Activated CD8-positive, alpha-beta memory T cell treated with anti-CD3 and anti-CD28 coated beads, Interleukin-2, amount 50 U/mL, for 1 hour (primary cell): ENCODE data around the gene SETD4.

Experiments
- DNase-seq: peaks from one replicate; pipeline ENCODE4 v3.0.0-alpha.2; 2020; ENCODE audit errors: extremely low read depth

The SETD4 gene

DNA sequence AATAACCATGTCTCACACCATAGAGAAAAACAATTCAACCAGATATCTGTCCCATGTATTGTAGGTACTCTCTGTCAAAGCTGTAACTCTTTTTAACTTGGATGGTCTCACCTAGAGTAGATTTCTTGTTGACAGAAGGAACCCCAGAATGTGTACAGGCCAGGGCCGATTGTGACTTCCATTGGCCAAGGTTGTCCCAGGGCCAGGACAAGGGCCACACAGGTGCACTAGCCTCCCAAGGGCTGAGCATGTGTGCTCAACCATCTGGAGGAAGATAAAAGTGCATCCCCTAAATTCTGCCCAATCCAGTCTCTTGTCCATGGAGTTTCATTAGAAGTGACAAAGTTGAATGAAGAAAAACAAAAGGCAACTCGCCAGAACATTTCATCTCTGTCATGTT is 51.8 kb downstream of the SETD4 start:
- DNase-seq, result no peak

DNA sequence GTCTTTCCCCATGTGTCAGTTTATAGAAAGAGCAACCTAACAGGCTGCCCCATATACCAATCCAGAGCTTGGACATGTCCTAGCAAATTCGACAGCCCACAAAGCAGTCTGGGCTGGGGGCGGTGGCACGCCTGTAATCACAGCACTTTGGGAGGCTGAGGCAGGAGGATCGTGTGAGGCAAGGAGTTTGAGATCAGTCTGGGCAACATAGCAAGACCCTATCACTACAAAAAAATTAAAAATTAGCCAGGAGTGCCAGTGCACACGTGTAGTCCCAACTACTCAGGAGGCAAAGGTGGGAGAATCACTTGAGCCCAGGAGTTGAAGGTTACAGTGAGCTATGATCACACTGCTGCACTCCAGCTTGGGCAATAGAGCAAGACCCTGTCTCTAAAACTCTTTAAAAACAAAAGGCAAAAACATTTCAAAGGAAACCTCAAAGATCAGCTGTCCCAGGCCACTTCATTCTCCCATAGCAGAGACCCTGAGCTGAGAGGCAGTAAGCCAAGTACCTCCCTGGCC is 54.4 kb downstream of the SETD4 start:
- no peak for DNase-seq

DNA sequence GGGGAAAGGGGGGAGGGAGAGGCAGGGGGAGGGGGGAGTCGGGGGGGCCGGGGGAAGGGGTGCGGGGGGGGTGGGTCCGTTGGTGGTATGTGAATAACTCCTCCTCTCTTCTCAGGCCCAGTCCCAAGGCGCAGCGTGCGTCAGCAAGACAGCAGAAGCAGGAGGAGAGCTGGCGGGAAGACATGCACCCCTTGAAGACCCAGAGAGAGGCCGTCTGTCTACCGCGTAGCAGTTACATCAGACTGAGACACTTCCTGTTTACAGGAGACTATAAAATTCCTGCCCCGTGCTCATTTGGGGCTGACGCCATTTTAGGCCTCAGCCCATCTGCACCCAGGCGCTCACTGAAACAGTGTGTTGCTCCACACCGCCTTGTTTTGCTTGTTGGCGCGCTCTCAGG is 55.3 kb downstream of the SETD4 start:
- no peak for DNase-seq

DNA sequence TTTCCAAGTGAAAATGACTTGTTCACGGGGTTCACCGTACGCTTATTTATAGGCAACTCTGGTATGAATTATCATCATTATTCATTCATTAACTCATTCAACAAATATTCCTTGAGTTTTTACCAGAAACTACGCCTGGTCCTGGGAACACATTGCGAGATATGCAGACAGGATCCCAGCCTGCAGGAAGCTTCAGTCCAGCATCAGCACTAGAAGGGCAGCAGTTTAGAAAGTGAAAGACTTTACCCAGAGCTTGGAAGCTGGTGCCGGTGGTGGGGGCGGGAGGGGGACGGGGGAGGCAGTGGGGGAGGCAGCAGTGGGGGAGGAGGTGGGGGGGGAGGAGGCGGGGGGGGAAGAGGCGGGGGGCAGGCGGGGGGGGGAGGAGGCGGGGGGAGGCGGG is 55.9 kb downstream of the SETD4 start:
- no peak for DNase-seq

DNA sequence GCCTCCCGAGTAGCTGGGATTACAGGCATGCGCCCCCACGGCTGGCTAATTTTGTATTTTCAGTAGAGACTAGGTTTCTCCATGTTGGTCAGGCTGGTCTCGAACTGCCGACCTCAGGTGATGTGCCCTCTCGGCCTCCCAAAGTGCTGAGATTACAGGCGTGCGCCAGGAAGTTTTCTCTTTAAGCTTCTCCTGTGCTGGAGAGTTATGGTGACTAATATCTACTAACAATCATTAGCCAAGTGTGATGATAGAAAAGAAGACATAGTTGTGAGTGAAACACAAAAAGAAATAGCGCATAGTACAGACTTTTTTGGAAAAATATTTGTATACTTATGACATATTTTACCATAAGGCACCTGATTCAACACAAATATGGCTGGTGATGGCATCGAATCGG is 56.5 kb downstream of the SETD4 start:
- DNase-seq, result no peak

DNA sequence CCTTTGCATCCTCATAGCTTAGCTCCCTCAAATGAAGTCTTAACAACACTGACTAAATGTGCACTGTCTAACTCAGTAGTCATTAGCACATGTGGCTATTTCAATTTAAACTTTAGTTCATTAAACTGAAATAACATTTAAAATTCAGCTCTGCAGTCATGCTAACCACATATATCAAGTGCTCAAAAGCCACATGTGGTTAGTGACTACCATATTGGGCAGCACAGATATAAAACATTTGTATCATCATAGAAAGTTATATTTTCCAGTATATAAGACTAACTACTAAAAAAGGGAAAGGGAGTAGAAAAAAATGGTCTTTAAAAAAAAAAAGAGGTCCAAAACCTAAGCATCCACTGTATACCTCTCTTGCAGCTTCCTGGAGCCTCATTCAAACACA is 64.1 kb downstream of the SETD4 start:
- no peak for DNase-seq

DNA sequence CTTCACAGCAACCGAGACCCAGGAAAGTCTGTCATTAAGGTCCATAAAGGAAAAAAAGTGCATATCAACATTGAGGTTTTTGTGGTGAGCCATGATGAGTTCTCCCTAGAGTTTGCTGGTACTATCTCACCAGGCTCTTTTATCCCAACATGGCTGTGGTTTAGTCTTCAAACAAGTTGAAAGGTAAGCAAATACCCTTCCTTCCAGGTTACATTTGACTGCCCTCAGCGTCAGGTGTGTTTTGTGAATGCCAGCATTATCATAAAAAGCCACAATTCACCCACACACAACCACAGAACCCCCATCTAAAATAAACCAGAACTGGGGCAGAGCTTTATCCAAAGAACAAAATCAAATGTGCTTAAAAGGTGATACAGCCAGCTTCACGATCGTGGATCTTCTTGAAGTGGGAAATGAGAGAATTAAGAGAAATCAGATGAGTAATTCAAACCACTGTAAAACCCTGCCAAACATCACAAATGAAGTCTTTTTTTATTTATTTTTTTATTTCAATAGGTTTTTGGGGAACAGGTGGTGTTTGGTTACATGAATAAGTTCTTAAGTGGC is 64.7 kb downstream of the SETD4 start:
- DNase-seq, result no peak

DNA sequence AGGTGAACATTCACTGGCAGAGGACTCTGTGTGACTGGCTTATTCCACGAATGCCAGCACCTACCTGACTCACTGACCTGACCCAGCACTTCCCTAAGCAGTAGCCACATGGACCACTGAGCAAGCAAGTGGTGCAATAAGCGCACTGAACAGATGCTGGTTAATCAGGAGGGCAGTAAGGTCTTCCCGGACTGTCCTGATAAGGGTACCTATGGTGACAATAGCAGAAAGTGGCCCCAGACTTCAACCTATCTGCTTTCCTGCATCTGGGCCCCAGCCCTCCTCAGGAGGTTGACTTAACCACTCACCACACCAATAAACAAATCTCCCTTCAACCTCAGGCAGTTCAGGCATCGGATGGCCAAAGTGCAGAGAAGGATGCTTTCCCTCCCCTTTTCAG is 65.7 kb downstream of the SETD4 start:
- DNase-seq, result no peak

DNA sequence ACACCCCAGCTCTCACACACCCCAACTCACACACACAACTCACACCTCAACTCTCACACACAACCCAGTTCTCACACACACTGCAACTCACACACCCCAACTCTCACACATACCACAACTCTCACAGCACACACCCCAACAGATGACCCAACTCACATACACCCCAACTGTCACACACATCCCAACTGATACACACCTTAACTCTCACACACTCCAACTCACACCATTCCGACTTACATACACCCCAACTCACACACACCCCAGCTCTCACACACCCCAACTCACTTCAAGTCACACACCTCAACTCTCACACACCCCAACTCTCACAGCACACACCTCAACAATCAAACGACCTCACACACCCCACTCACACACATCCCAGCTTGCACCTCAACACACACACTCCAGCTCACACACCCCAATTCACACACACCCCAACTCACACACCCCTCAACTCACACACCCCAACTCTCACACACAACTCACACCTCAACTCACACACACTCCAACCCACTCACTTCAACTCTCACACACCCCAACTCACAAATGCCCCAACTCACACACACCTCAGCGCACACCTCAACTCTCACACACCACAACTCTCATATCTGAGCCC is 66.3 kb downstream of the SETD4 start:
- DNase-seq, result no peak

DNA sequence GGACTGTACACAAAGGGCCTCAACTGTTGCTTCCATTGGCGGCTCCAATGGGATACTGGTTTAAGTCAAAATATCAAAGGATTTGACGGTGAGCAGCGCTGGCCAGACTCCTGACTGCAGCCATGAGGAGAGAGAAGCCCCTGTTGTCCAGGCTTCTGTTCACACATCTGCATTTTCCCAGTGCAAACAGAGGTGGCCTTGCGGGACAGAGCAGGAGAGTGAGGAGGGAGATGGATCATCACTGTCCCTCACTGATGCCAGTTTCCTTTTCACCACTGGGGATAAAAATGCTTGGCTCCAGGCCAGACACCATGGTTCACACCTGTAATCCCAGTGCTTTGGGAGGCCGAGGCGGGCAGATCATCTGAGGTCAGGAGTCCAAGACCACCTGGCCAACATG is 69.2 kb downstream of the SETD4 start:
- no peak for DNase-seq

DNA sequence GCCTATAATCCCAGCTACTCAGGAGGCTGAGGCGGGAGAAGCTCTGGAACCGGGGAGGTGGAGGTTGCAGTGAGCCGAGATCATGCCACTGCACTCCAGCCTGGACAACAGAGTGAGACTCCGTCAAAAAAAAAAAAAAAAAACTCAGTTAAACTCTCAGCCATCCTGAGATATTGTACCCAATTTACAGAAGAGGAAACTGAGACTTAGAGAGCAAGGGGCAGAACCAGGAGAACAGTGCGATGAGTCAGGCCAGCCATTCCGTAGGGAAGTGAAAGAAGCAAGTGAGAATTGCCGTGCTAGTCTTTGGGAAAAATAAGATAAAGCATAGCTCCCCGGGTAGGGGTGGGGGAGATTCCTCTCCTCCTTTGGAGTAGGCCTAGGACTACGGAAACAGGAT is 69.7 kb downstream of the SETD4 start:
- no peak for DNase-seq

DNA sequence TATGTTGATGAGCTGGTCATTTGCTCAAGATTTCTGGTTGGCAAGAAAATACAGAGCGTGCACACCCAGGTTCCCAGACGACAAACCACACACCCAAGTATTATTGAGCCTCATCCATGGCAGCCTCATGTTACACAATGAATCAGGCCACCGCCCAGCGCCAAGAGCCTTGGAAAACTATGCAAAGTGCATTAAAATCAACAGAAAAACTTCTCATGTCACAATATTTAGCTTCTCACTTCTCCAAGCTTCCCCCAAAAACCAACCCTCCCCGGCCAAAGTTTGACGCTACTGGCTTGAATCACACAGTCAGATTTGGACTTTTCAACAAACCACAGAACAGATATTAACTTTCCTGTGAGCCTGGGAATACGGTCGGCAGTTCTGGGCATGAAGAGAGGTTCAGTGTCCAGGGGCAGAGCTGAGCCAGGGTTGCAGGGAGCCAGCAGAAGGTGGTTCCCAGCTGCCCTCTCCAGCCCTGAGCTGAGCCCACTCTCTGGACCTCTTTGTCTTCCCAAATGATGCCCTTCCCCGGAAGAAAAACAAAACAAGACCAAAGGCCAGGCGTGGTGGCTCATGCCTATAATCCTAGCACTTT is 71.1 kb downstream of the SETD4 start:
- no peak for DNase-seq

DNA sequence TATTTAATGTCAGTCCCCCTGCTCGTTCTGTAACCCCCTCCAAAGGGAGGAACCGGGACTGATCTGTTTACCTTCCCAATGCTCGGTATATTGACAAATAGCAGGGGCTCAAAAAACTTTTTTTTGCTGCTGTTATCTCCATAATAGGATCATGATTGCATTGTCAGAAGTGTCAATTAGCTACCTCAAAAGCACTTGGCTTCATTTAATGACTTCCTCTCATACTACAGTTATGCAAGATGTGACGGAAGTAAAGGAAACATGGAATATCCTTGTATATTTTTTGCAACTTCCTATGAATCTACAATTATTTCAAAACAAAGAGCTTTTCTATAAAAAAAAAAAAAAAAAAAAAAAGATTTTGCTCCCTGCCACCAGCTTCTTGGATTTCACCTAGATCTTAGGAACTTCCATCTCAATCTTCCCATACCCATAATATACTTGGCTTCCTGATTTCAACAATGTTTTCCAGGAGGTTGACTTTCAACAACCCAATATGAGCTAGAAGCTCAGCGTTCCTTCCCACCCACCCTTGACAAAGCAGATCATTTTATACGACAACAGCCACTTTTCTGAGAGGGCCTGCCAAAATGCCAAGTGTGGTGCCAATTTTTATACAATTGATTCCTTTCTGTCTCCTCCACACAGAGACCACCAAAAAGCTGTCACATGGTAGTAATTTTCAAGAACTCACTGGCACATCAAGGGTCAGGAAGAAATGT is 71.7 kb downstream of the SETD4 start:
- no peak for DNase-seq

DNA sequence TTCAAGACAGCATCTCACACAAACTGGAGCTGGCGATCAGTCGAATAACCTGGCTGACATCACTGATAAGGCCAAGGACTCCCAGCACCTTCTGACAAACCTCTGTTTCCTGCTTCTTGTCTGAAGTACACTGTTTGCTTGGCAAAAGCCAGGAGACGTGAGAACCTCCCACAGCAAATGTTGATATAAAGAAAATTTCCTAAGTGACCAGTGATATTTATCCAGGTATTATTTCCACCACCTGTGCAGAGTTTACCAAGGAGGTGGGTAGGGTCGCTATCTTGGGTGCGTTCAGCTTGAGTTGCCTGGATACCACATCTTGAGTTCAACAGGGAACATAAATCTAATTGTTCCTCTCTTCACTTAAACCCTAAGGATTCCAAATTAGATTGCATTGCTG is 72.9 kb downstream of the SETD4 start:
- DNase-seq, result no peak

DNA sequence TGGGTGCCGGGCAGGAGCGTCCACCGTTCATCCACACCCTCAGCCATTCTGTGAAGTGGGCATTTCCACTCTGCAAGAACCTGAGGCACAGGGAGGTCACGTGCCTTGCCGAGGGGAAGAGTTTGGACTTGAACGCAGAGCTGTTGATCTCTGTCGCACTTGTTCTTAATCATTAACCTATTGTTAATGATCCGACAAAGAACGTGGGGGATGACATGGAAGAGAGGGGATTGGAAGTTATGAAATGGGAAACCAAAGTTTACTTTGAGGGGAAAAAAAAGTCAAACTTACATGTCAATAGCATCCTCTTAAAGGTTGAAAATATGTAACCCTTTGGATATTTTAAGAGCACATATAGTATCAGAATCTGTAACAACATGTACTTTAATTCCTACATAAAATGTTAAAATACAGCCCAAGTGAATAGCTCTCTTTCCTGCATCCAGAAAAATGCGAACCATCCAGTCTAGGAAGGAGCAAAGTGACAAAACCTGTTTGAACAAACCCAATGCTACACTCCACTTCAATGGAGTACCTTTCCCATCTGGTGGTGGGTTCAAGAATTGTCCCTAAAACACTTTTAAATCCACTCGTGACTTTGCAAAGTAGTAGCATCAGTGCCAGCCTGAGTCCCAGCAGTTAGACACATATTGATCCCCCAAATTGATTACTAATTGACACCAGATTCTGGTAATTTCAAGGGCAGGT is 75.5 kb downstream of the SETD4 start:
- no peak for DNase-seq
